GM12891 (cell line): Measurements from ENCODE around the gene SLBP.

Source experiments
- PAX5 ChIP-seq: IDR thresholded peaks from 2 replicates; pipeline ENCODE4 v1.6.1; 2011; ENCODE audit warnings: low read length, moderate library complexity, mild to moderate bottlenecking; ENCODE audit not compliant: insufficient read depth, severe bottlenecking
- POLR2A ChIP-seq: IDR thresholded peaks from 2 replicates; pipeline ENCODE4 v1.6.1; 2011; ENCODE audit warnings: low read depth, low read length, control low read depth
- POLR2AphosphoS5 ChIP-seq: IDR thresholded peaks from 2 replicates; pipeline ENCODE4 v1.6.1; 2011; ENCODE audit warnings: low read depth, low read length, control low read depth
- SPI1 ChIP-seq: IDR thresholded peaks from 2 replicates; pipeline ENCODE4 v1.6.1; 2011; ENCODE audit warnings: low read depth, low read length, control low read depth
- TAF1 ChIP-seq: IDR thresholded peaks from 2 replicates; pipeline ENCODE4 v1.6.1; 2011; ENCODE audit warnings: low read depth, low read length, control low read depth

DNA sequence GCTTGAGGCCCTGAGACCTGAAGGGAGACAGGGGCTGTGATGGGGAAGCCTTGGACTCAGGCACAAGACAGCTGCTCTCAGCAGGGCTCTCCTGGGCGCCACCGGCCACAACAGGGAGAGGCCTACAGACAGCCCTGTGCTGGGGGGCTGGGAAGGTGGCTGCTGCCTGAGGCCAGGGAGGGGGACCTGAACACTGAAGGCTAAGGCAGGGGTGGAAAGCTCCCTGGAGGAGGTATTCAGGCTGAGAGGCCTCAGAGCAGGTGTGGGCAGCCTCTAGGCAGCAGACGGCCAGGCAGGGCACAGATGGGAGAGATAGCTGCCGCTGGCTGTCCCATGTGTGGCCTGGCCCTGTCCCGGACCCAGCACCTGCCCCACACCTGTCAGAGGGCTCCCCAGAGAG lies 42.2 kb upstream of the SLBP start:
- TF ChIP-seq POLR2A (no peak), POLR2AphosphoS5 (no peak), TAF1 (no peak), PAX5 (no peak), SPI1 (no peak)
